ENCODE measurements around the gene SEMA4G.

Gene SEMA4G

DNA sequence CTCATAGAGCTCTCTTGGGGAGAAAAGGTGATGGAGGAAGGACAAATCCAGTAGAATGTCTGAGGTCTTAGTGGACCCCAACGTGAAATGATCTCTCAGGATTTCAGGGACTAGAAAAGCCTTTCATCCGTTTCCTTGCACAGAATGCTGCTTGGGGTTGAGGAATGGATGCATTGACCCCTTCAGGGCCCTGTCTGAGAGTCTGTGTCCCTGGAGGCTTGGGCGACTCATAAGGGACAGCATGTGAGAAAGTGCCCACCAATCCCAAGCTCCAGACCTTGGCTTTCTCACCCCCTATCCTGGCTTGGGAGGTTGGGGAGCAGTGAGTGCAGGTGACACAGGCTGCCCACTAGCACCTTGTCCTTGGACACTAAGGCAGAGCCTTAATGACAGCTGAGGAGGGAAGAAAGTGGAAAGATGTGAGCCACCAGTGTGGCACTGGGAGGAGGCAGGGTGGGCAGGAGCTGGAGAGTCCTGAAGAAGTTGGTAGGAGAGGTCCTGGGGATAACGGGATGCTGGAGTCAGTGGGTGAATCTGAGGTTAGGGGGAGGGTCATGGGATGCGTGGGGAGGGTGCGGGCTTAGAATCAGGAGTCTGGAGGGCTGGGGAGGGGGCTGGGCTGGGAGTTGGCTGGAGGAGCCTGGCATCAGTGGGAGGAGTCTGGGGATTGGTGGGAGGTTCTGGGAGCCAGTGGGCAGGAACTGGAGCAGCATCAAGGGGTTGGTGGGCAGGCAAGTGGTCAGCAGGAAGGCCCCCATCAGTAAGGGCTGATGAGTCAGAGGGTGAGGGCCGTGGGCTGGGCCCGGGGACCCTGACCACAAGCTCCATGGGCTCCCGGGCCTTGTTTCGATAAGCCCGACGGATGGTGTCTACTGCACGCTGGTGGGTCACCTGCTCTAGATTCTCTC is 38.9 kb downstream of the SEMA4G start:
- no peak for DNase-seq

DNA sequence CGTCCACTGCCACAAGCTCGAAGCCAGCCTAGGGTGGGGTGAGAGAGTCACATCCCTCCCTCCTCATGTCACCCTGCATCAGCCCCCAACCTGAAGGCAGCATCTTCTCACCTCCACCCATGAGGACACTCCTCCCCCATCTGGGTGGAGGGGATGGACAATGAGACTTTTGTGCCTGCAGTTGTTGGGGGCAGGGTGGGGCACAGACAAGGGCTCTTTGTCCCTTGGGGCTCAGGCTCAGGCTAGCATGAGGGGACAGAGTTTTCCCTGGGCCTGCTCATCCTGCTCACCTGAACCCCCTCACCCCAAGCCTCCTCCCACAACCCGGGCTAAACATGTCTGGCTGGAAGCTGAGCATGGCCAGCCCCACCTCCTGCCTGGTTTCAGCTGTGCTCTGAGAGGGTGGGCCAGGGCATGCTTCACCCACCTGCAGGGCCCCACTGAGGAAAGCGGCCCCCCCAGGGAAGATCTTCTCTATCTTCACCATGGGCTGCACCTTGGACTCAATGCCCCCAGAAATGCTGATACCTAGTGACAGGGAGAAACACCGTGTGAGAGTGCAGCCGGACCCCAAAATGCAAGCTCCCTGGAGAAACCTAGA is 39.6 kb downstream of the SEMA4G start:
- DNase-seq: no peak

DNA sequence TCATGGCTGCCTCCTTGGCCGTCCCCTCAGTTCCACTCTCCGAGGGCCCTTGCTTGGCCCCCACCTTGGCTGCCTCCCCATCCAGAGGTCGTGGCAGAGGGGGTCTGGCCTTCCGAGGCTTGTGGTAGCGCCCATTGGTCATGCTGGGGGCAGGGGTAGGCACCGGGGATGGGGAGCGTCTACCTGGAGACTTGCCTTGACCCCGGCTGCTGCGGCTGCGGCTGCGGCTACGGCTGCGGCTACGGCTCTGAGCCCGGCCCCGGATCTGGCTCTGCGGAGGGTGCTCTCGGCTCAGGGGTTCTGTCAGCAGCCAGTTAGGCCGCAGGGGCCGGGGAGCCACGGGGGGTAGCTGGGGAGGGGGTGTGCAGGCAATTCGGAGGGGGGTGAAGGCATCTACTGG is 41.0 kb downstream of the SEMA4G start:
- DNase-seq: no peak

DNA sequence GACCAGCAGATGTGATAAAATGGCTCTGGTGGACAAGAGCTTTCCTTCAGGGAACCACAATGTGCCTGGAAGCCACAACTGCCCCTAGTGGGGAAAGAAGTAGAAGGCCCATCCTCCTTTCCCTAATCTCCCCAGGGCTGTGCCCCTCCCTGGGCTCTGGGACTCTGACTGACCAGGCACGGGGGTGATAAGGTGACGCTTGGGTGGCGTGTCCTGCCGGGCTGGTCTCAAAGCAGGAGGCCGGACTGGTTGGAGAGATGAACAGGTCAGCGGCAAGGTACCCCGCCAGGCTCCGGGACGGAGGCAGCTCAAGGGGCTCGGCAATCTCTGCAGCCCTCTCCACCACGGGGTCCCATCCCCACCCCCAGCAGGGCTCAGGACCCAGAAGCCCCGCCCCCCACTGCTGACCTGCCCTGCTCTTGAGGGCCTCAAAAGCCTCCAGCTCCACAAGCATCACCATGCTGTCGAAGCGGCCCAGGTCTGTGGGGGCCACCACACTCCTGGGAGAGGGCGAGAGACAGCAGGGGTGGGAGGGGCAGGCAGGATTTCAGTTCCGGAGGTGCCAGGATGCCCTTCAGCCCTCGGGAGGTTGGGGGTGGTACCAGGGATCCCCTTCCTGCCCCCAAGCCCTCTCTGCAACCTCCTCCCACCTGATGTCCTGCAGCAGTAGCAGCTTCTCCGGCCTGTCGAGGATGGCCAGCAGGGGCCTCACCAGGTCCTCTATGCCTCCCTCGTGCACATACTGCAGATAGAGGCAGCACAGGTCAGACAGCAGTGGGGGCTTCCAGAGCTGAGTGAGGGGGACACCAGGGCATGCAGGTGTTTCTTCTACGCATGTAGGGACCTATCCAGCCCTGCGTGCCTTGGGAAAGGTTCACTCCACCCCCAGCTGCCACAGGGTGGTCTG is 42.5 kb downstream of the SEMA4G start:
- no peak for DNase-seq

DNA sequence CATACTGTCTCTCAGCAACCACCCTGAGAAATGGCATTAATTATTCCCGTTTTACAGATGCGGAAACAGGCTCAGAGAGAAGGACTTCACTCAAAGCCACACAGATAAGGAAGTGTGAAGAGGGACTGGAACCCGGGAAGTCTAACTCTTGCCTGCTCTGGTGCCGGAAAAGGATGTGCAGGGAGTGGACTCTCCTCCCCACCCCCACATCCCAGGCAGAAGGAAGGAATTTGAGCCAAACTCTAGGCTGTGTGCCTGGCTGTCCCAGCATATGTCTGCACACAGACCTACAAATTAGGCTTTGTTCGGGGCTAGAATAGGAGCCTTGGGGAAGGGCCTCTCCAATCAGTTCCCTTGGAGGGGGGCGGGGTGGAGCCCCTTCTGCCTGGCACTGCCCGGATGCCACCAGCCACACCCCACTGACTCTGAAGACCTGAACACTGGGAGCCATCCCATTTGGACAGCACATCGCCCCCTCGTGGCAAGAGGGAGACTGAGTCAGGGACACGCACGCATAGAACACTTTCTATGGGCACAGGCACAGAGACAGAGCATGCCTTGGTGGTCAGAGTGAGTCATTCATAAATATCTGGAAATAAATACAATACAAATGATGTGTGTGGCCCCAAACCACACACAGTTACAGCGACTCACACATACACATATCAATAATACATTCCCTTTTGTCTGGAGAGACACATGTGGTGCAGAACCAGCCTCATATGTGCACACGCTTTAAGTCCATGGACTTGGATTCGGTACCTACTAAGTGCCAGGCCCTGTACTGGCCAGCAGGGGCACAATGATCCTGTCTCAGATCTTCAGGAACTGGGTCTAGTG is 43.4 kb downstream of the SEMA4G start:
- DNase-seq: peak; percentile 46

DNA sequence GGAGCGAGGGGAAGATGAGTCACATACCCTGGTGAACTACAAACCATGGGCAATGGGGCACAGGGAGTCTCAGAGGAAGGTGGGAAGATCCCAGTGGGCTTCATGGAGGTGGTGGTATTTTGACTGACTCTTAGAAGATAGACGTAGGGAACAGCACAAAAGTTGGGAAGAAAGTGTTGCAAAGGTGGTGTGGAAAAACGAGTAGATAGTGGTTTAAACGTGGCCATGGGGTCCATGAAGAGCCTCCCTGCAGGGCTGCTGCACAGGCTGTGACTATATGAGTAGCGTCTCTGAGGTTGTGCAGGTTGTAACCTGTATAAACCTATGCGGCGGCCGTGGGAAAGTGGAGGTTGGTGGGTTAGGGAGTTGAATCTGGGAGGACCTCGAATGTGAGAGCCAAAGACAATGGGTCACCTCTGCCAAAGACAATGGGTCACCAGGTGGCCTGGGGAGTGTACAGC is 44.1 kb downstream of the SEMA4G start:
- no peak for DNase-seq

DNA sequence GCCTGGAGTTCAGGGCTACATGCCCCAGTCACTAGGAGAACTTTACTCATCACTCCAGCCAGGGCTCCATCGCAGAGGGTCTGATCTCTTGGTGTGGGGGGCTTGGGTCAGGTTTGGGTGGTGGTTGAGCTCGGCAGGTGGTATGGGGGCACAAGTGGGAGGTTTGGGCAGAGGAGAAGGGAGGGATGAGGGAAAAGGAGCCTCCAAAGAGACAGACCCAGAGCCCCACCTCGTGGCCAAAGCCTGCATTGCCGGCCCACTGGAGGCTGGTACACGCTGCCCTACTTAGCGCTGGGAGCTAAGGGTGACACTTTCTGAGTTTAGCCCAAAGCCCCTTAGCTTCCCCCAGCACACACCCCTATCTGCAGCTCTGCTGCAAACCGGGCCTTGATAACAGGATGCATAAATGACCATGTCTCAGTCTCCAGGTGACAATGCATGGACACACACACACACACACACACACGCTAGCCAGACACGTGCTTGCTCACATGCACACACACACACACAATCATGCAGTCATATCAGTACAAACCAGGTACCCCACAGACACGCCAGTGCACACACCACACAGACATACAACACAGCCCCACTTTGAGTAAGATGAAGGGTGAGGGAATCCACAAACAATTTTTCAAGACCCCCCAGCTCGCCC is 45.1 kb downstream of the SEMA4G start:
- no peak for DNase-seq

DNA sequence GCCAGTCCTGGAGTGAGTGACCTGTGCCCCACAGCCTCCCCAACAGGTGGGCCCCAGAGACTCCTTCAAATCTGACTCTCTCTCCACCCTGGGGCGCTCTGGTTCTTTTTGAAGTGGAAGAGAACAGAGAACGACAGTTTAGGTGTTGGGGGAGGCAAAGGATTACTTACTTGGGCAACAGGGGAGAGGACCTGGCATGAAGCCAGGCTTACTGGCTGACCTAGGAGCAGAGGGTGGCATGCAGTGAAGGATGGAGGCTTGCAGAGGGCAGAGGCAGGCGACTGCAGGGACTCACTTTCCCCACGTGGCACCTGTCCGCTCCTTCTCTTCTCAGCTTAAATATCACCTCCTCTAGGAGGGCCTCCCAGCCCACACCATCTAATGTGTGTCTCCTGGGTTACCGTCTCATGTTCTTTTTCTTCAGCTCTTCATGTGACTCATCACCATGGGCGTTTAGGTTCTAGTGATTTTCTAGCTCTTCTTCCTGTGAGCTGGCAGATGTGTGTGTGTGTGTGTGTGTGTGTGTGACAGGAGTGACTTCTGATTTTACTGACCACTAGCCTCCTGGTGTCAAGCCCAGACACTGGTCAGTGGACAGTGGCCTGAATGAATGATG is 45.8 kb downstream of the SEMA4G start:
- no peak for DNase-seq

DNA sequence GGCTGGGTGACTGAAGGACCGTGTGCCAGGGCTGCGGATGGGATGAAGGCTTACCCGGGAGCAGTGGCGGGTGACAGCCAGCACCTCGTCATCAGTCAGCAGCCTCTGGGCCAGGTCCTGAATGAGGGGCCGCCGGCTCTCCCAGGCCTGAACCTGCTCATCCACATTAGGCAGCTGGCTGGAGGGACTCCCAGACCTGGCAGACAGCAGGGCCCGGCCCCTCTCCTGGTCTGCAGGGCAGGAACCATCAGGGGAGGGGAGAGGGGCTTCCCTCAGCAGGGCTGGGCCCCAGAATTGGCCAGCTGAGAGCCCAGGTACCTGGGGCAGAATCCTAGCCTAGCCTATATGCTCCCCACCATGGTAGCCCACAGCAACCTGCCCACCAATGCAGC is 46.3 kb downstream of the SEMA4G start:
- DNase-seq: no peak

DNA sequence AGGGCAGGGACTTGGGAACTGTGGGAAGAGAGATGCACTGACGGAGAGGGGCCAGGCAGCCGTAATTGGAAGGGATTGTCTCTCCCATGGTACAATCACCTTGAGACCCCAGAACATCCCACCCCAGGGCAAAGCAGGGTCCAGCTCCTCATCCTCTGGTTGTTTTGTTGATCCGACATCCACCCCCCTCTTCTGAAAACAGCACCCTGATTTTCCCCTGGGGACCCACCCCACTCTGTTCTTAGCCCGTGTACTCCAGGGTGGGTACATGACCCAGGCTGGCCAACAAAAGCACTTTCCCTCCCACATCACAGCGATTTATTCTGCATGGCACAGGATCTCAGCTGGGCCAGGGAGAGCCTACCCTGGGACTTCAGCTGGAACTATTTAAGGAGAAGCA is 47.5 kb downstream of the SEMA4G start:
- no peak for DNase-seq

DNA sequence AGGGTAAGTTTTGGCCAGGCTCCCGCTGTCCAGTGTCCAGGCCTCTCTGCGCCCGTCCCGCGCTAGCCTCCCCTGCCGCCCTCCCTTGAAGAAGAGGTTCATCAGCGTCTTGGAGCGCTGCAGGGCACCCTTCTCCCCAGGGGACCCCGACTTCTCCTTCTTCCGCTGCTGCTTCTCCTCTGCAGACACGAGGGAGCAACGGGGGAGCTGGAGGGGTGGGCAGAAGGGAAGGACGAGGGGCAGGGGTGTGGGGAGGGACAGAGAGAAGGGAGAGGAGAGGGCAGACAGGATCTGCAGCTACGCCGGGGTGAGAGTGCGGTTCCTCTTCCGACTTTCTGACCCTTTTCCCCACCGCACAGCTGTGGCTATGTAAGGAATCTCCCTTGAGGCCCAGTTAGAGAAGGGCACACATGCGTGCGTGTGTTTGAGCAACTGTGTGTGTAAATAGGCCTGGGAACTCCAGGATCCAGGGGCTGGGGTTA is 48.9 kb downstream of the SEMA4G start:
- no peak for DNase-seq

DNA sequence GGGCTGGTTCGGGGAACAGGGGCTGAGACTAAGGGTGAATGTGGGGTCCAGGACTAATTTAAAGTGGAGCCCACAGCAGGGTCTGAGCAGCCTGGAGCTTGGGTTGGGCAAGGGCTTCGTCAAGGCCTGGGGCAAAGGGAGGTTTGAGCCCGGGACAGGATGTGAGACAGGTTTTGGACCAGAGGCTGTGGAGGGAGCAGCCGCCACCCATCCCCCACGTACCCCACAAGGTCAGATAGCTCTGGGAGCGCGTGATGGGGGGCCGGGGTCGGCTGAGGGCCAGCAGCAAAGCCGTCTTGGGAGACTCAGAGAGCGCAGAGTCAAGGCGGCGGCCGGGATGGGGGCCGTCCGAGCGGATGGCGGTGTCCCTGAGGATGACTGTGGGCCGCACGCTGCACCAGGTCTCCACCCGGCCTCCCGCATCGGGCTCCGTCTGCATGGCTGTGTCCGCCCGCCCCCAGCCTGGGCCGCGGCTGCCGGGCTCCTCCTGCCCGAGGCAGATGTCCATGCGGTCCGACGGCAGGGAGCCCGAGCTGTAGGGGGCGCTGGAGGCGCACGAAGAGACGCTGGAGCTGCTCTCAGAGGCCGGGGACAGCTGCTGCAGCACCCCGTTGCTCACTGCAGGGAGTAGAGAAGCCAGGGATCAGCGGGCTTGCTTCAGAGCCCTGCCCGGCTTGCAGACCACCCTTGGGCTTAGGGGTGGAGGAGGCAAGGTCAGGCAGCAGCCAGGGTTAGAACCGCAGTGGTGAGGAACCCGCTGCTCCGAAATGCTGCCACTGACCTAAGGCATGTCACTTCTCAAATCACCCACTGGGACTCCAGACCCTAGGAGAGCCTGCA is 49.5 kb downstream of the SEMA4G start:
- DNase-seq: peak; percentile 46

Data from DMS153 (cell line).